Ramos (cell line): ENCODE results near the gene PGF.
"Not testable (repeated sequence)": the region's sequence is repeated elsewhere in the genome, so short reads cannot be mapped to it uniquely, and the experiment has no call there.

Experiments used
- in situ Hi-C: fragments of 300-500 bp; cut with MboI; formaldehyde crosslinking; loops from one replicate; pipeline ENCODE4 v1.14.3; 2022; ENCODE audit warnings: low sequenced_read_pairs; ENCODE audit not compliant: unreplicated experiment

The PGF gene

GRCh38 chr14:74955229-74956026 is at the start of gene PGF:
Gene PGF, minus strand, starts transcription at chr14:74955597. Its CDS starts 355 bp downstream, at chr14:74955242.
- in situ Hi-C loops, result no loop called here

- in situ Hi-C loops, result no loop called here
Observed at GRCh38 chr14:75003250-75004027, 48.0 kb upstream of the PGF start.

GRCh38 chr14:75002392-75003249 is 47.2 kb upstream of the PGF start, which contains the start of gene EIF2B2:
Gene EIF2B2, plus strand, starts transcription at chr14:75002921. Its CDS starts 70 bp downstream, at chr14:75002991.
- in situ Hi-C loops, result no loop called here

- in situ Hi-C loops, result no loop called here
Observed at GRCh38 chr14:75001899-75002298, 46.5 kb upstream of the PGF start.

- in situ Hi-C loops, result no loop called here
Observed at GRCh38 chr14:75001261-75001660, 45.9 kb upstream of the PGF start.

DNA sequence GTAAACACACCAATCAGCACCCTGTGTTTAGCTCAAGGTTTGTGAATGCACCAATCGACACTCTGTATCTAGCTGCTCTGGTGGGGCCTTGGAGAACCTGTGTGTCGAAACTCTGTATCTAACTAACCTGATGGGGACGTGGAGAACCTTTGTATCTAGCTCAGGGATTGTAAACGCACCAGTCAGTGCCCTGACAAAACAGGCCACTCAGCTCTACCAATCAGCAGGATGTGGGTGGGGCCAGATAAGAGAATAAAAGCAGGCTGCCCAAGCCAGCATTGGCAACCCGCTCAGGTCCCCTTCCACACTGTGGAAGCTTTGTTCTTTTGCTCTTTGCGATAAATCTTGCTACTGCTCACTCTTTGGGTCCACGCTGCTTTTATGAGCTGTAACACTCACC is 40.4 kb upstream of the PGF start:
- in situ Hi-C loops, result not testable (repeated sequence)

- in situ Hi-C loops, result not testable (repeated sequence)
Observed at GRCh38 chr14:74994182-74994581, 38.8 kb upstream of the PGF start.

DNA sequence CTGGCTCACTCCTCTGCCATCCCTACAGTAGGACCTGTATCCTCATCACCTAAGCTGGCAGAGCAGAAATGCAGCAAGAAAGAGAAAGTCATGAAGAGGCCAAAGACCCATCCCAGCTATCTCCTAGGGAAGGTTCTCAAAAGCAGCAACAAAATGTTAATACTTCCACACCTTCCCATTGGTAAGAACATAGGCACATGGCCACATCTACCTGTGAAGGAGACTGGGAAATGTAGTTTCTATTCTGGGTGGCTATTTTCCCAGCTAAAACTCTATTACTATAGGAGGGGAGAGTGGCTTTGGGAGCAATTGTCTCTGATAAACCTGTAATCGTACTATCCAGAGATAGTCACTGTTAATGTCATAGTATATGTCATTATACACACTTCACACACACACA is 33.6 kb upstream of the PGF start:
- in situ Hi-C loops, result no loop called here

DNA sequence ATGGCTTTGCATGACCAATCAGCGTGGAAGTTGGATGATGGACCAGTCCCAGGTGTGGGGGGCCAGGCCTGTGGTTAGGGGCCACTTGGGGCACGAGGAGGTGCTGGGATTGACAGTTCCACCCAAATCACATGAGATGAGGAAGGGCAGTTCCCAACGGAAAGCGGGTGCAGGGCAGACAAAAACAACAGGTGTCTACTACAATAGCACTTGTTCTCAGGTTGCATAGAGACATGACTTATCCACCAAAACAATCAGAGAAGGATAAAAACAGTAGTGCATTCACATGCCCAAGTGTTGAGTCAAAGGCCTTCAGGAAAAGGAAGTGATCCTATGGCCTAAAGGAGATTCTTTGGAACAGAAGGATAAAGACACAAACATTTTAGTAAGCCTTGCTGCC is 32.7 kb upstream of the PGF start:
- in situ Hi-C loops, result no loop called here

DNA sequence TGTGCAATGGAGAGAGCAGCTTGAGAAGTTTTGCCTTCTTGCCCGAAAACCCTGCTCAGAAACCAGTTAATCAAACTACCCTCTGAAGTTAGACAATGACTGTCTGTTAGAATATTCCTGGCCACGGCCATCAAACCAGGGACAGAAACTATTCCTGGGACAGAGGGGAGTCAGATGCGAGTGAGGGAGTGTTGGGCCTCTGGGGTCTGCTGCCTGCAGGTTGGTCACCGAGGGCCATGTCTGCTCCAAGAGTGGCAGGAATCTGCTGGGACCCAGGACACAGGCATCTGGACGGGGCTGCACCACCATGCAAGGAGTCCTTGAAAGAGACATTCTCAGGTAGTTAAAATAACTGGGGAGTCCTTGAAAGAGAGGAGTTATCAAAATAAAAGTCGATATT is 30.4 kb upstream of the PGF start:
- in situ Hi-C loops, result no loop called here

GRCh38 chr14:74985028-74985310 is 29.6 kb upstream of the PGF start:
- in situ Hi-C loops, result no loop called here

DNA sequence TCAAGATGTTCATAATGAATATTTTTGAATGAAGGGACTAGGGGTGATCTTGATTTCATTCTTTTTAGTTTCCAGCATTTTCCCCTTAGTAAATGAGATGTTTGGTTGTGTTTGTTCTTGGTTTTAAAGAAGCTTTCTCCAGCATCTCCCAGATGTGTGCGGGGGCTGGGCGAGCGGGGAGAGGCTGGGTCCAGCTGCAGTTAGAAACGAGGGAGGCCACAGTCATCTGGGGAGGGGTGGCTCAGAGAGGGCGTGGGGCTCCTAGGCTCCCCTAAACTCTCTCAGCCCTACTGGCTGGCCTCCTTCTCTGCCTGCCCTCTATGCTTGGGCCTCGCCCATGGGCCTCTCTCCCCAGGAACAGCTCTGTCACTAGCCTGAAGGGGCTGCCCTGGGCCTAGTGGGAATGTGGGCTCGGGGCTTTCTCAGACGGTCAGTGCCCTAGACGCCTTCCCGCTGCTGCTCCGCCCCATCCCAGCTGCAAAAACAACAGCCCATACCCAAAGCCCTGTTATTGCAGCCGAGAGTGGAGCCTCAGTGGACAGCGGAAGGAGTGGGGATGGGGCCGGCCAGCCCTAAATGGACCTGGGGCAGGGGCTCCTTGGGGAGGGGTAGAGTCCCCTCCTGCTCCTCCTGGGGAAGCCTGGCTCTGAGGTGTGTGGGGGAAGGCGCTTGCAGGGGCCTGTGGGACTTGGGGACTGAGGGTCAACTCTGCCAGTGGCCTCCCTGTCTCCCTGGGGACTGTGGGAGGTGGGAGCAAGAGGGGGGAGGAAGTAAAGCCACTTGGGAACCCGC is 29.0 kb upstream of the PGF start:
- in situ Hi-C loops, result no loop called here

- in situ Hi-C loops, result no loop called here
Observed at GRCh38 chr14:74983343-74983742, 27.9 kb upstream of the PGF start.

DNA sequence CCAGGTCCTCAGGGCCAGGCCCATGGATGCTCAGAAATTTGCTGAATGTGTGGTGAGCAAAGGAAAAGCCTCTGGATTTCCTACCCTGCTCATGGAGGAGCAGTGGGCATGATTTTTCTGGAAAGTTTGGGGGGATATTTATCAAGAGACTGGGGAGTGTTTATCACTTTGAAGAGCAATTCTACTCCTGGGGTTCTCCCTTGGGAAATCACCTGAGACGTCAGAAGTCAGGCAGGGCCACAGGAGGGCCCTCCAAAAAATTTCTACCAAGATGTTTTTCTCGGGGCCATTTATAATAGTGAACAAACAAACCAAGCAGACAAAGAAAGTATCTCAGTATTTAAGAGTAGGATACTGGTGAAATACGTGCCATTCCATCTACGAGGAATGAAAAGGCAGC is 27.3 kb upstream of the PGF start:
- in situ Hi-C loops, result no loop called here

- in situ Hi-C loops, result no loop called here
Observed at GRCh38 chr14:74981833-74982232, 26.4 kb upstream of the PGF start.

- in situ Hi-C loops, result no loop called here
Observed at GRCh38 chr14:74981462-74981782, 26.0 kb upstream of the PGF start.

DNA sequence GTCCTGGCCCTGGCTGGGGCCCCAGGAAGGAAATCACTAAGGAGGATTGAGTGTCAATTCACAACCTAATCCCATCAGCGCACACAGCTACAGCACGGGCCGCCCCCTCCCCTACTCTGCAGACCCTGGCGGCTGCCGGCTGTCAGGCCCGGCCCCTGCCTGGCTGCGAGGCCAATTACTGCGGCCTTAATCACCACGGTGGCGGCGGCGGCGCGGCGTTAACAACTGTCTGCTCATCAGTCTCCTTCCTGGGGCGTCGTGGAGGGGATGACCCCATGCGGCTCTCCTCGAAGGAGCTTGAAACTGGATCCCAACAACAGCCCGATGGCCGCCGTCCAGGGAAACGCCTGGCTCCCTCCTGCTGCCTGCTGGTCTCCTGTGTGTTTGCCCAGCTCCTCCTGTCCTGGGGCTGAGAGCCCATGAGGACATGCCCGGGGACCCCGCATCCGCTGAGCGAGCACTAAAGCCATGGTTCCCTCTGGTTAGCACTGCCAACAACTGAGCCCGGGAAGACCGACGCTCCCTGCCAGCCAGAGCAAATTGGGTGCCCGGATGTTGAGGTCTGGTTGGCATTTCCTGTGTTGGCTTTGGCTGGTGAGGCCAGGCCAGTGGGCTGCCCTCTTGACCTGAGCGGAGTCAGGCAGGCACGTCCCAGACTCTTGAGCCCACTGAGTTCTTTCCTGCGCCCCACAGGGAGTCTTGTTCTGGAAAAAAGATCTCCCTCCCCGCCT is 25.5 kb upstream of the PGF start:
- in situ Hi-C loops, result no loop called here

- in situ Hi-C loops, result no loop called here
Observed at GRCh38 chr14:74980398-74980730, 25.0 kb upstream of the PGF start.

DNA sequence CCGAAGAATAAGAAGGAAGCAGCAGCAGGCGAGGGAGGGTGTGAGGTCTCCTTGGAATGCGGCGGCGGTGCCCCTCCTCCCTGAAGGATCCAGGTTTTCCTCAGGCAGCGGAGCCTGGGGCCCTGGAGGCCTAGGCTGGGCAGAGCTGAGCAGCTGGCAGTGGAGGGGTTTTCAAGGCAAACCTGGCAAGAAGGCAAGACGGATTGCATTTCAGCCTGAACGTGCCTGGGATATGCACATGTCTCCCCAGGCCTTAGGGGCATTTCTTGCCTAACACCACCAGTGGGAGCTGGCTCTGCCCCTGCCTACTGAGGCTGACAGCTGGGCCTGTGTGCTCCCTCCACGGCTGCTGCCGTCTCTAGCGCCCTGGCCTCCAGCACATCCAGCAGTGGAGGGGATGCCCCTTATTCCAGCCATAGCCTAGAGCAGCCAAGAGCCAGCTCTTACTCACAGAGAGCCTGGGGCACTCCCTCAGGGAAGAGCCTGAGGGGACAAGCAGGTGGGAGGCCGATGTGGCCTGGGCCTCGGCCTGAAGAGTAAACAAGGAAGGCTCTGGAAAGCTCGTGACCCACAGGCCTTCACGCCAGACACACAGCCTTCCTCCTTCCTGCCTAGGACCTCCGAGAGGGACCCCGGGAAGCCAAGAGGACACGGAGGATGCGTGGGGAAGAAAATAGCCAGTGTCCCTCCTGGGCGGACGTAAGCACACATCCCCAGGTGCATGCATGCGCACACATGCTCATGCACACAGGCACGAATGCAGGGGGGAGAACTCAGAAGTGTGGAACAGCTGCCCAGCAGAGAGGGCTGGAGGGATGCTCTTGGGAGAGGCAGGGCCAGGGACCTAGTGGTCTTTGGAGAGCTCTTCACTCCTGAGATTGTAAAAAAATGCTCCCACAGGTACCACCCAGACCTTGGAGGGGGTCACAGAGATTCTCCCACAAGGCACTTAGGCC is 24.3 kb upstream of the PGF start:
- in situ Hi-C loops, result no loop called here
